ENCODE measurements around the gene ZCWPW2.

The ZCWPW2 gene

GRCh38 chr3:28376424-28376823 lies 27.9 kb downstream of the ZCWPW2 start:
- WGBS, 2 experiments (ENCODE audit: insufficient coverage in 2 of 2): 100% methylated on average over 1 of the region's 4 CpGs; no CpG with 5 or more reads in 1 of the 2 experiments
- no peak overlapping the region for H3K4me3 ChIP-seq (ENCODE audit: extremely low read depth, insufficient read depth, low read length, poor library complexity, severe bottlenecking)

GRCh38 chr3:28386049-28386448 lies 37.5 kb downstream of the ZCWPW2 start:
- H3K4me1 ChIP-seq (ENCODE audit: control insufficient read depth, insufficient read depth, low read length, poor library complexity, severe bottlenecking): no peaks in the 10 kb centered on the region
- WGBS, 2 experiments (ENCODE audit: insufficient coverage in 2 of 2): 81% methylated on average over 3 of the region's 5 CpGs; no CpG with 5 or more reads in 1 of the 2 experiments
- no peak overlapping the region for H3K4me3 ChIP-seq (ENCODE audit: extremely low read depth, insufficient read depth, low read length, poor library complexity, severe bottlenecking)
- no peaks in the 10 kb centered on the region for H3K9me3 ChIP-seq (ENCODE audit: control insufficient read depth, low read length)
- no peaks in the 10 kb centered on the region for H3K36me3 ChIP-seq (ENCODE audit: control insufficient read depth, insufficient read depth, low read length)
- no peak overlapping the region for H3K27ac ChIP-seq (ENCODE audit: low read depth, low read length, severe bottlenecking)

More at GRCh38 chr3:28376424-28376823, 27.9 kb downstream of the ZCWPW2 start:
- Histone ChIP-seq H3K9me3 (ENCODE audit: control insufficient read depth, low read length) (no peaks in the 10 kb centered on the region), H3K36me3 (ENCODE audit: control insufficient read depth, insufficient read depth, low read length) (no peaks in the 10 kb centered on the region), H3K4me1 (ENCODE audit: control insufficient read depth, insufficient read depth, low read length, poor library complexity, severe bottlenecking) (no peaks in the 10 kb centered on the region), H3K27ac (ENCODE audit: low read depth, low read length, severe bottlenecking) (no peak overlapping the region)

GRCh38 chr3:28388978-28389377 lies 40.5 kb downstream of the ZCWPW2 start:
- WGBS, 2 experiments (ENCODE audit: insufficient coverage in 2 of 2): no CpG with 5 or more reads among the region's 1 CpG
- Histone ChIP-seq H3K9me3 (ENCODE audit: control insufficient read depth, low read length) (no peaks in the 10 kb centered on the region), H3K27ac (ENCODE audit: low read depth, low read length, severe bottlenecking) (no peak overlapping the region), H3K4me1 (ENCODE audit: control insufficient read depth, insufficient read depth, low read length, poor library complexity, severe bottlenecking) (no peaks in the 10 kb centered on the region), H3K36me3 (ENCODE audit: control insufficient read depth, insufficient read depth, low read length) (no peaks in the 10 kb centered on the region), H3K4me3 (ENCODE audit: extremely low read depth, insufficient read depth, low read length, poor library complexity, severe bottlenecking) (no peak overlapping the region)

GRCh38 chr3:28399206-28399605 lies 50.7 kb downstream of the ZCWPW2 start:
- WGBS, 2 experiments (ENCODE audit: insufficient coverage in 2 of 2): 90 to 100% methylated on average over 1 to 3 of the region's 3 CpGs
- H3K36me3 ChIP-seq (ENCODE audit: control insufficient read depth, insufficient read depth, low read length): no peaks in the 10 kb centered on the region
- no peaks in the 10 kb centered on the region for H3K4me1 ChIP-seq (ENCODE audit: control insufficient read depth, insufficient read depth, low read length, poor library complexity, severe bottlenecking)
- no peak overlapping the region for H3K27ac ChIP-seq (ENCODE audit: low read depth, low read length, severe bottlenecking)
- H3K9me3 ChIP-seq (ENCODE audit: control insufficient read depth, low read length): no peaks in the 10 kb centered on the region
- H3K4me3 ChIP-seq (ENCODE audit: extremely low read depth, insufficient read depth, low read length, poor library complexity, severe bottlenecking): no peak overlapping the region

GRCh38 chr3:28406241-28406640 lies 57.7 kb downstream of the ZCWPW2 start:
- Histone ChIP-seq H3K4me1 (ENCODE audit: control insufficient read depth, insufficient read depth, low read length, poor library complexity, severe bottlenecking) (no peaks in the 10 kb centered on the region), H3K9me3 (ENCODE audit: control insufficient read depth, low read length) (no peaks in the 10 kb centered on the region), H3K36me3 (ENCODE audit: control insufficient read depth, insufficient read depth, low read length) (no peaks in the 10 kb centered on the region), H3K27ac (ENCODE audit: low read depth, low read length, severe bottlenecking) (no peak overlapping the region), H3K4me3 (ENCODE audit: extremely low read depth, insufficient read depth, low read length, poor library complexity, severe bottlenecking) (no peak overlapping the region)
- WGBS, 2 experiments (ENCODE audit: insufficient coverage in 2 of 2): no CpG with 5 or more reads among the region's 1 CpG

GRCh38 chr3:28449398-28449797 lies 100.9 kb downstream of the ZCWPW2 start:
- H3K4me3 ChIP-seq (ENCODE audit: extremely low read depth, insufficient read depth, low read length, poor library complexity, severe bottlenecking): no peak overlapping the region
- no peaks in the 10 kb centered on the region for H3K4me1 ChIP-seq (ENCODE audit: control insufficient read depth, insufficient read depth, low read length, poor library complexity, severe bottlenecking)
- H3K9me3 ChIP-seq (ENCODE audit: control insufficient read depth, low read length): no peaks in the 10 kb centered on the region
- H3K36me3 ChIP-seq (ENCODE audit: control insufficient read depth, insufficient read depth, low read length): no peaks in the 10 kb centered on the region
- no peak overlapping the region for H3K27ac ChIP-seq (ENCODE audit: low read depth, low read length, severe bottlenecking)

- H3K9me3 ChIP-seq (ENCODE audit: control insufficient read depth, low read length): no peaks in the 10 kb centered on the region
- H3K27ac ChIP-seq (ENCODE audit: low read depth, low read length, severe bottlenecking): no peak overlapping the region
- H3K4me3 ChIP-seq (ENCODE audit: extremely low read depth, insufficient read depth, low read length, poor library complexity, severe bottlenecking): no peak overlapping the region
- no peaks in the 10 kb centered on the region for H3K4me1 ChIP-seq (ENCODE audit: control insufficient read depth, insufficient read depth, low read length, poor library complexity, severe bottlenecking)
- WGBS, 2 experiments (ENCODE audit: insufficient coverage in 2 of 2): 60% methylated on average over 1 of the region's 1 CpG; no CpG with 5 or more reads in 1 of the 2 experiments
- no peaks in the 10 kb centered on the region for H3K36me3 ChIP-seq (ENCODE audit: control insufficient read depth, insufficient read depth, low read length)
These were observed 114.3 kb downstream of the ZCWPW2 start for GRCh38 chr3:28462866-28463265.

- Histone ChIP-seq H3K36me3 (ENCODE audit: control insufficient read depth, insufficient read depth, low read length) (no peaks in the 10 kb centered on the region), H3K27ac (ENCODE audit: low read depth, low read length, severe bottlenecking) (no peak overlapping the region), H3K4me1 (ENCODE audit: control insufficient read depth, insufficient read depth, low read length, poor library complexity, severe bottlenecking) (no peaks in the 10 kb centered on the region), H3K9me3 (ENCODE audit: control insufficient read depth, low read length) (no peaks in the 10 kb centered on the region), H3K4me3 (ENCODE audit: extremely low read depth, insufficient read depth, low read length, poor library complexity, severe bottlenecking) (no peak overlapping the region)
- WGBS, 2 experiments (ENCODE audit: insufficient coverage in 2 of 2): 71 to 86% methylated on average over 1 of the region's 1 CpG
These were observed 118.9 kb downstream of the ZCWPW2 start for GRCh38 chr3:28467414-28467813.

- Histone ChIP-seq H3K27ac (ENCODE audit: low read depth, low read length, severe bottlenecking) (no peak overlapping the region), H3K4me3 (ENCODE audit: extremely low read depth, insufficient read depth, low read length, poor library complexity, severe bottlenecking) (no peak overlapping the region), H3K4me1 (ENCODE audit: control insufficient read depth, insufficient read depth, low read length, poor library complexity, severe bottlenecking) (no peaks in the 10 kb centered on the region), H3K9me3 (ENCODE audit: control insufficient read depth, low read length) (no peaks in the 10 kb centered on the region), H3K36me3 (ENCODE audit: control insufficient read depth, insufficient read depth, low read length) (no peaks in the 10 kb centered on the region)
These were observed 127.7 kb downstream of the ZCWPW2 start for GRCh38 chr3:28476194-28476593.

GRCh38 chr3:28476764-28477163 lies 128.2 kb downstream of the ZCWPW2 start:
- Histone ChIP-seq H3K9me3 (ENCODE audit: control insufficient read depth, low read length) (no peaks in the 10 kb centered on the region), H3K4me3 (ENCODE audit: extremely low read depth, insufficient read depth, low read length, poor library complexity, severe bottlenecking) (no peak overlapping the region), H3K27ac (ENCODE audit: low read depth, low read length, severe bottlenecking) (no peak overlapping the region), H3K4me1 (ENCODE audit: control insufficient read depth, insufficient read depth, low read length, poor library complexity, severe bottlenecking) (no peaks in the 10 kb centered on the region), H3K36me3 (ENCODE audit: control insufficient read depth, insufficient read depth, low read length) (no peaks in the 10 kb centered on the region)
- WGBS, 2 experiments (ENCODE audit: insufficient coverage in 2 of 2): 40 to 60% methylated on average over 2 to 3 of the region's 5 CpGs

GRCh38 chr3:28485164-28485563 lies 136.6 kb downstream of the ZCWPW2 start:
- Histone ChIP-seq H3K4me3 (ENCODE audit: extremely low read depth, insufficient read depth, low read length, poor library complexity, severe bottlenecking) (no peak overlapping the region), H3K27ac (ENCODE audit: low read depth, low read length, severe bottlenecking) (no peak overlapping the region), H3K36me3 (ENCODE audit: control insufficient read depth, insufficient read depth, low read length) (no peaks in the 10 kb centered on the region), H3K4me1 (ENCODE audit: control insufficient read depth, insufficient read depth, low read length, poor library complexity, severe bottlenecking) (no peaks in the 10 kb centered on the region), H3K9me3 (ENCODE audit: control insufficient read depth, low read length) (no peaks in the 10 kb centered on the region)

- no peaks in the 10 kb centered on the region for H3K4me1 ChIP-seq (ENCODE audit: control insufficient read depth, insufficient read depth, low read length, poor library complexity, severe bottlenecking)
- no peaks in the 10 kb centered on the region for H3K36me3 ChIP-seq (ENCODE audit: control insufficient read depth, insufficient read depth, low read length)
- no peaks in the 10 kb centered on the region for H3K9me3 ChIP-seq (ENCODE audit: control insufficient read depth, low read length)
- H3K27ac ChIP-seq (ENCODE audit: low read depth, low read length, severe bottlenecking): no peak overlapping the region
- H3K4me3 ChIP-seq (ENCODE audit: extremely low read depth, insufficient read depth, low read length, poor library complexity, severe bottlenecking): no peak overlapping the region
These were observed 146.8 kb downstream of the ZCWPW2 start for GRCh38 chr3:28495301-28495700.
